Fibroblast of lung (primary cell): Measurements from ENCODE around the gene UROC1. TPM values are rescaled to one million over a fixed set of nuclear protein-coding genes. Genes with fewer than 3 reads are reported as not detected.

Source experiments
- DNase-seq, 2 donors: peaks; one replicate each; pipeline versions ENCODE4 v3.0.0 to v3.0.0-alpha.2; 2010; ENCODE audit warnings: low read depth in 2 of 2
- H2AFZ ChIP-seq: 2 replicates; pipeline ENCODE4 v1.5.1; 2012; ENCODE audit warnings: low read length, control low read depth, inconsistent platforms
- H3K27ac ChIP-seq: 2 replicates; pipeline ENCODE4 v1.5.1; 2011; ENCODE audit warnings: low read length, control low read depth; ENCODE audit not compliant: insufficient read depth
- H3K27me3 ChIP-seq: 2 replicates; pipeline ENCODE4 v1.5.1; 2011; ENCODE audit warnings: mild to moderate bottlenecking, low read length; ENCODE audit not compliant: control insufficient read depth, insufficient read depth
- H3K36me3 ChIP-seq: 2 replicates; pipeline ENCODE4 v1.5.1; 2011; ENCODE audit warnings: low read length; ENCODE audit not compliant: control insufficient read depth, insufficient read depth
- H3K4me1 ChIP-seq: 2 replicates; pipeline ENCODE4 v1.5.1; 2011; ENCODE audit warnings: low read length; ENCODE audit not compliant: control insufficient read depth, insufficient read depth; ENCODE audit errors: extremely low read depth
- H3K4me2 ChIP-seq: 2 replicates; pipeline ENCODE4 v1.5.1; 2011; ENCODE audit warnings: low read length, control low read depth; ENCODE audit not compliant: insufficient read depth; ENCODE audit errors: extremely low read depth
- H3K4me3 ChIP-seq, 4 experiments: fragments of 200-600 bp in 1 of 4; sonication (generic) in 1 of 4; replicated peaks in 1 of 4; 2 replicates each; pipeline ENCODE4 v1.5.1; 2011 to 2016; ENCODE audit warnings: low read length in 4 of 4, low read depth in 3 of 4, mild to moderate bottlenecking in 3 of 4, control low read depth in 2 of 4, inconsistent platforms in 1 of 4, mixed read lengths in 1 of 4; ENCODE audit not compliant: insufficient read depth in 1 of 4; ENCODE audit errors: control extremely low read depth in 1 of 4
- H3K79me2 ChIP-seq: 2 replicates; pipeline ENCODE4 v1.5.1; 2012; ENCODE audit warnings: mild to moderate bottlenecking, low read length, inconsistent platforms; ENCODE audit not compliant: control insufficient read depth, insufficient read depth
- H3K9ac ChIP-seq: 2 replicates; pipeline ENCODE4 v1.5.1; 2011; ENCODE audit warnings: mild to moderate bottlenecking, low read length, control low read depth; ENCODE audit not compliant: insufficient read depth
- H3K9me3 ChIP-seq: 2 replicates; pipeline ENCODE4 v1.5.1; 2012; ENCODE audit warnings: low read depth, low read length; ENCODE audit not compliant: control insufficient read depth, insufficient read depth
- H4K20me1 ChIP-seq: 2 replicates; pipeline ENCODE4 v1.5.1; 2011; ENCODE audit warnings: low read length; ENCODE audit not compliant: control insufficient read depth, insufficient read depth; ENCODE audit errors: extremely low read depth
- EZH2 ChIP-seq: IDR thresholded peaks from 2 replicates; pipeline ENCODE4 v1.5.1; 2012; ENCODE audit warnings: low read length, control low read depth, mild to moderate bottlenecking; ENCODE audit errors: missing control alignments
- polyA plus RNA-seq, 2 donors: library from polyadenylated mRNA; depleted of rRNA in 1 of 2; stranded (reverse) in 1 of 2; unstranded in 1 of 2; fragments of >200 nt; gene quantifications; 2 replicates each; pipeline ENCODE4 v1.2.1, GENCODE V29; 2011 to 2012; ENCODE audit warnings: missing spikeins in 1 of 2
- total RNA-seq: library from RNA; depleted of rRNA; stranded (reverse); fragments of >200 nt; gene quantifications from 2 replicates; pipeline ENCODE4 v1.2.1, GENCODE V29; 2014
- TF ChIP-seq, protein P1 (sequence below), 2 donors: IDR thresholded peaks in 1 of 2; conservative IDR thresholded peaks in 1 of 2; 1 replicate in 1 of 2; 2 replicates in 1 of 2; pipeline ENCODE4 v1.5.1; 2011 to 2012; ENCODE audit warnings: low read length in 2 of 2, control low read depth in 1 of 2, inconsistent platforms in 1 of 2, low read depth in 1 of 2, mild to moderate bottlenecking in 1 of 2

UROC1 gene
- total and polyA plus RNA-seq, 2 donors (not counting 1 experiment from before 2014, with no cell fraction given) = not detected

DNA sequence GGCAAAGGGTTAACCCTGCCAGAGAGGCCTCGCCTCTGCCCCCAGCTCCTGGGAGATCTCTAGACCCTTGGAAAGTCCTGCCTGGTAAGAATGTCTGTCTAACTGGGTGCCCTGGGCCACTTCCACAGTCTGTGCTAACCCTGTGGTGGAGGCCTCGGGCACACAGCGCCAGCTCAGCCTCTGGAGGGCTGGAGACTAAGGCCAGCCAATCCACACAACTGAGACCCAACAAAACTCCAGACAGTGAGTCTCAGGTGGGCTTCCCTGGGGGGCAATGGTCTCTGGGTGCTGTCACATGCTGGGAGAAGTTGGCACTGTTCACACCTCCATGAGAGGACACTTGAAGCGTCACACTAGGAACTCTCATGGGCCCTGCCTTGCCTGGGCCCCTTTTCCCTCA lies 61.4 kb downstream of the UROC1 start:
- Histone ChIP-seq H3K9ac (no peak overlapping the region), H3K36me3 (peaks cover 9% of the 10 kb centered on the region), H2AFZ (no peak overlapping the region), H3K4me3 (no peak overlapping the region), H3K79me2 (no peaks in the 10 kb centered on the region), H4K20me1 (no peaks in the 10 kb centered on the region), H3K4me2 (no peak overlapping the region), H3K27me3 (no peaks in the 10 kb centered on the region), H3K27ac (no peak overlapping the region), H3K9me3 (no peaks in the 10 kb centered on the region), H3K4me1 (no peaks in the 10 kb centered on the region)
- no peak for DNase-seq
- TF ChIP-seq EZH2 = no peak
- TF ChIP-seq, protein P1, sequence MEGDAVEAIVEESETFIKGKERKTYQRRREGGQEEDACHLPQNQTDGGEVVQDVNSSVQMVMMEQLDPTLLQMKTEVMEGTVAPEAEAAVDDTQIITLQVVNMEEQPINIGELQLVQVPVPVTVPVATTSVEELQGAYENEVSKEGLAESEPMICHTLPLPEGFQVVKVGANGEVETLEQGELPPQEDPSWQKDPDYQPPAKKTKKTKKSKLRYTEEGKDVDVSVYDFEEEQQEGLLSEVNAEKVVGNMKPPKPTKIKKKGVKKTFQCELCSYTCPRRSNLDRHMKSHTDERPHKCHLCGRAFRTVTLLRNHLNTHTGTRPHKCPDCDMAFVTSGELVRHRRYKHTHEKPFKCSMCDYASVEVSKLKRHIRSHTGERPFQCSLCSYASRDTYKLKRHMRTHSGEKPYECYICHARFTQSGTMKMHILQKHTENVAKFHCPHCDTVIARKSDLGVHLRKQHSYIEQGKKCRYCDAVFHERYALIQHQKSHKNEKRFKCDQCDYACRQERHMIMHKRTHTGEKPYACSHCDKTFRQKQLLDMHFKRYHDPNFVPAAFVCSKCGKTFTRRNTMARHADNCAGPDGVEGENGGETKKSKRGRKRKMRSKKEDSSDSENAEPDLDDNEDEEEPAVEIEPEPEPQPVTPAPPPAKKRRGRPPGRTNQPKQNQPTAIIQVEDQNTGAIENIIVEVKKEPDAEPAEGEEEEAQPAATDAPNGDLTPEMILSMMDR (conservative IDR thresholded peaks at IDR 0.05 in 1 of 2, IDR thresholded peaks at IDR 0.05 in 1 of 2; ENCODE audit: low read depth in 1 of 2, low read length in 2 of 2) = no peak

DNA sequence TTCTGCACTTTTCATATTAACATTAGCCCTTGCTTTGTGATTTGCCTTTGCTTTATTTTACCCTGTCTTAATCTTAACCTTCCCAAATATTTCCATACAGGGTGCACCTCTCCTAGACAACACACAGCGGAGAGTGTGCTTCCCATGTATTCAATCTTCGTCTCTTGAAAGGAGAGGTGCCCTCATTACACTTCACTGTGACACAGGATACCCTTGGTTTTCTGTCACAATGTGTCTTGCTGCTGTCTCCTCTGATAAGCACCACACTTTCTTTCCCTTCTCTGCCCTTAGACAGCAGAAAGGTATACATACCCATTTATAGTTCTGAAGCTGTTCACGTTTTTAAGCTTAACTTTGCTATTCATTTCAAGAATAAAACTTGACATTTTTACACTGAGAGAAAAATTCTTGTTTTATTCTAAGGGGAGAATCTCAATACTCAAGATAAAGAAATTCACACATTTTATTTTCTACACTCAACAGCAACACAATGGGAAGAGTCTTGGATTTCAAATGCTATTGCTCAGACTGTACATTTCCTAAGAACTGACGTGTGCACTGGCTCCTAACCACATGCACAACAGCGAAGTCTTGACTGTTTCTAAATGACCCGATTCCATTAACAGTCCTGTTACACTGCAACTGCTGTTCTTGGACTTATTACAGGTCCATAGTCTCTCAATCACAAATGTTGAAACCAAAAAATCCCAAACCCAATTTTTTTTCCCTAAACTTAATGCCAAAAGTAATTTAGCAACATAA lies 63.0 kb downstream of the UROC1 start:
- Histone ChIP-seq H3K27ac (no peak overlapping the region), H3K9ac (no peak overlapping the region), H3K36me3 (peaks cover 5% of the 10 kb centered on the region), H3K4me3 (no peak overlapping the region), H3K79me2 (no peaks in the 10 kb centered on the region), H3K4me1 (no peaks in the 10 kb centered on the region), H3K27me3 (no peaks in the 10 kb centered on the region), H4K20me1 (no peaks in the 10 kb centered on the region), H3K4me2 (no peak overlapping the region), H3K9me3 (no peaks in the 10 kb centered on the region), H2AFZ (no peak overlapping the region)
- TF ChIP-seq EZH2 = no peak
- TF ChIP-seq, protein P1 (conservative IDR thresholded peaks at IDR 0.05 in 1 of 2, IDR thresholded peaks at IDR 0.05 in 1 of 2; ENCODE audit: low read depth in 1 of 2, low read length in 2 of 2) = no peak
- DNase-seq = no peak

- no peaks in the 10 kb centered on the region for H3K79me2 ChIP-seq
- no peaks in the 10 kb centered on the region for H3K4me1 ChIP-seq
- H3K9ac ChIP-seq = no peak overlapping the region
- no peak overlapping the region for H3K4me3 ChIP-seq
- H3K36me3 ChIP-seq = peaks cover 5% of the 10 kb centered on the region
- H3K4me2 ChIP-seq = no peak overlapping the region
- H3K9me3 ChIP-seq = no peaks in the 10 kb centered on the region
- no peak for DNase-seq
- H2AFZ ChIP-seq = no peak overlapping the region
- H3K27ac ChIP-seq = no peak overlapping the region
- H4K20me1 ChIP-seq = no peaks in the 10 kb centered on the region
- no peak for TF ChIP-seq EZH2
- TF ChIP-seq, protein P1 (conservative IDR thresholded peaks at IDR 0.05 in 1 of 2, IDR thresholded peaks at IDR 0.05 in 1 of 2; ENCODE audit: low read depth in 1 of 2, low read length in 2 of 2) = no peak
- H3K27me3 ChIP-seq = no peaks in the 10 kb centered on the region
Observed at GRCh38 chr3:126454025-126454424, 63.5 kb downstream of the UROC1 start.
